Left lung (tissue), 10 donors: ENCODE measurements around the gene C16orf89. TPM values are rescaled to one million over a fixed set of nuclear protein-coding genes. Genes with fewer than 3 reads are reported as not detected.
A peak's percentile ranks its signal among the peaks of the same experiment; 100 is the strongest.

Experiments used
- ATAC-seq: fragments of 200-7000 bp; cut with Tn5 transposase; one replicate; pipeline ENCODE4 v1.9.1; 2020; ENCODE audit warnings: moderate library complexity
- DNase-seq, 4 donors: peaks; one replicate each; pipeline ENCODE4 v3.0.0-alpha.2; 2013 to 2020
- H3K27ac ChIP-seq, 2 donors: fragments of 200-600 bp; sonication (generic) in 1 of 2; one replicate each; pipeline versions ENCODE4 v1.5.0 to v1.8.0; 2020 to 2021
- H3K27me3 ChIP-seq, 2 donors: fragments of 200-600 bp; sonication (generic) in 1 of 2; one replicate each; pipeline versions ENCODE4 v1.5.0 to v1.8.0; 2020 to 2021
- H3K36me3 ChIP-seq, 2 donors: fragments of 200-600 bp; sonication (generic) in 1 of 2; one replicate each; pipeline versions ENCODE4 v1.5.0 to v1.8.0; 2020 to 2021
- H3K4me1 ChIP-seq, 2 donors: fragments of 200-600 bp; one replicate each; pipeline ENCODE4 v1.8.0; 2021
- H3K4me3 ChIP-seq, 2 donors: fragments of 200-600 bp; sonication (generic) in 1 of 2; one replicate each; pipeline versions ENCODE4 v1.5.0 to v1.8.0; 2020 to 2021; ENCODE audit warnings: mild to moderate bottlenecking in 1 of 2
- H3K9me3 ChIP-seq, 2 donors: fragments of 200-600 bp; sonication (generic) in 1 of 2; one replicate each; pipeline versions ENCODE4 v1.5.0 to v1.8.0; 2020 to 2021
- intact Hi-C, 2 donors: fragments of 100-400 bp; cut with DNase I; formaldehyde crosslinking; loops; one replicate each; pipeline versions ENCODE4 v1.11.2 to v1.14.2; 2022
- polyA plus RNA-seq, 6 donors: library from polyadenylated mRNA; unstranded; fragments of 120-200 nt; gene quantifications; one replicate each; pipeline ENCODE4 v1.2.1, GENCODE V29; 2013; ENCODE audit not compliant: insufficient read length in 6 of 6
- total RNA-seq, 2 donors: library from RNA; stranded (reverse); fragmentation: NEBNext Ultra II Directional; extraction: Animal tissue kit (Norgen Biotek cat#: 25700); gene quantifications; one replicate each; pipeline ENCODE4 v1.2.1, GENCODE V29; 2021
- TF ChIP-seq, protein P1 (sequence below), 2 donors: fragments of 200-600 bp; sonication (generic) in 1 of 2; IDR thresholded peaks; one replicate each; pipeline versions ENCODE4 v1.5.0 to v1.8.0; 2021; ENCODE audit warnings: antibody characterized with exemption in 2 of 2
- donor health status: DM: no; HTN: yes; CAD: no.
- donor health status: DM: no; HTN: no; CAD: no.

C16orf89 gene
- total and polyA plus RNA-seq, 8 donors: 67.0 to 209 (median 139) TPM

DNA sequence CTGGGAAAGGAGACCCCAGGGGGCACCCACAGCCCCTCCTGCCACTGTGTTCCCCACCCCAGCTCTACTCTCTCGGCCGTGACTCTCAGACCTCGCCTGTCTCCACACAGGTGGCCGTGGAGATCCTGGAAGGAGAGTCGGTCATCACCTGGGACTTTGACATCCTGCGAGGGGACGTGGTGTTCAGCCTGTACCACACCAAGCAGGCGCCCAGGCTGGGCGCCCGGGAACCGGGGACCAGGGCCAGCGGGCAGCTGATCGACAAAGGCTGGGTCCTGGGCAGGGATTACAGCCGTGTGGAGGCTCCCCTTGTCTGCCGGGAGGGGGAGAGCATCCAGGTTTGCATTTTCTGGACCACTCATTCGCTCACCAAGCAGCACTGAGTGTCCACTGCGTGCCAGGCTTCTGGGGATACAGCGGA is 57.4 kb downstream of the C16orf89 start:
- Histone ChIP-seq H3K27me3 (peaks cover 0 to 33% of the 10 kb centered on the region in 2 donors), H3K4me3 (no peak overlapping the region), H3K4me1 (no peaks in the 10 kb centered on the region), H3K36me3 (no peaks in the 10 kb centered on the region), H3K9me3 (no peaks in the 10 kb centered on the region), H3K27ac (no peak overlapping the region)
- intact Hi-C loops: no loop called here
- TF ChIP-seq, protein P1, sequence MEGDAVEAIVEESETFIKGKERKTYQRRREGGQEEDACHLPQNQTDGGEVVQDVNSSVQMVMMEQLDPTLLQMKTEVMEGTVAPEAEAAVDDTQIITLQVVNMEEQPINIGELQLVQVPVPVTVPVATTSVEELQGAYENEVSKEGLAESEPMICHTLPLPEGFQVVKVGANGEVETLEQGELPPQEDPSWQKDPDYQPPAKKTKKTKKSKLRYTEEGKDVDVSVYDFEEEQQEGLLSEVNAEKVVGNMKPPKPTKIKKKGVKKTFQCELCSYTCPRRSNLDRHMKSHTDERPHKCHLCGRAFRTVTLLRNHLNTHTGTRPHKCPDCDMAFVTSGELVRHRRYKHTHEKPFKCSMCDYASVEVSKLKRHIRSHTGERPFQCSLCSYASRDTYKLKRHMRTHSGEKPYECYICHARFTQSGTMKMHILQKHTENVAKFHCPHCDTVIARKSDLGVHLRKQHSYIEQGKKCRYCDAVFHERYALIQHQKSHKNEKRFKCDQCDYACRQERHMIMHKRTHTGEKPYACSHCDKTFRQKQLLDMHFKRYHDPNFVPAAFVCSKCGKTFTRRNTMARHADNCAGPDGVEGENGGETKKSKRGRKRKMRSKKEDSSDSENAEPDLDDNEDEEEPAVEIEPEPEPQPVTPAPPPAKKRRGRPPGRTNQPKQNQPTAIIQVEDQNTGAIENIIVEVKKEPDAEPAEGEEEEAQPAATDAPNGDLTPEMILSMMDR (IDR thresholded peaks at IDR 0.05): no peak
- ATAC-seq (no peak), DNase-seq (peak in 1 of 4 donors; percentile 72)

DNA sequence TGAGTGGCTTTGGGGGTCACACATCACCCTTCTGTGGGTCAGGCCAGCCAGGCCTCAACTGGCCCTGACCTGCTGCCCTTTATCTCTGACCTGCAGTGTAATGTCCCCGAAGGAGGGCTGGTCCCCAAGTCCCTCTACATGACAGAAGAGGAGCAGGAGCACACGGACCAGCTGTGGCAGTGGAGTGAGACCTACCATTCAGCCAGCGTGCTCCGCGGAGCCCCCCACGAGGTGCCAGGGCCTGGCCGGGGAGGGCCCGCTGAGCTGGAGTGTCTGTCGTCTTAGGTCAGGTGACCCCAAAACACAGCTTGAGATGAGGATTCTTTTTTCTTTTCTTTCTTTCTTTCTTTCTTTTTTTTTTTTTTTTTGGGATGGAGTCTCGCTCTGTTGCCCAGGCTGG is 58.5 kb downstream of the C16orf89 start:
- DNase-seq (peak in 1 of 4 donors; percentile 39), ATAC-seq (no peak)
- Histone ChIP-seq H3K4me1 (no peaks in the 10 kb centered on the region), H3K27ac (no peak overlapping the region), H3K9me3 (no peaks in the 10 kb centered on the region), H3K27me3 (peaks cover 0 to 29% of the 10 kb centered on the region in 2 donors), H3K4me3 (no peak overlapping the region), H3K36me3 (no peaks in the 10 kb centered on the region)
- intact Hi-C loops: no loop called here
- TF ChIP-seq, protein P1 (IDR thresholded peaks at IDR 0.05): no peak

DNA sequence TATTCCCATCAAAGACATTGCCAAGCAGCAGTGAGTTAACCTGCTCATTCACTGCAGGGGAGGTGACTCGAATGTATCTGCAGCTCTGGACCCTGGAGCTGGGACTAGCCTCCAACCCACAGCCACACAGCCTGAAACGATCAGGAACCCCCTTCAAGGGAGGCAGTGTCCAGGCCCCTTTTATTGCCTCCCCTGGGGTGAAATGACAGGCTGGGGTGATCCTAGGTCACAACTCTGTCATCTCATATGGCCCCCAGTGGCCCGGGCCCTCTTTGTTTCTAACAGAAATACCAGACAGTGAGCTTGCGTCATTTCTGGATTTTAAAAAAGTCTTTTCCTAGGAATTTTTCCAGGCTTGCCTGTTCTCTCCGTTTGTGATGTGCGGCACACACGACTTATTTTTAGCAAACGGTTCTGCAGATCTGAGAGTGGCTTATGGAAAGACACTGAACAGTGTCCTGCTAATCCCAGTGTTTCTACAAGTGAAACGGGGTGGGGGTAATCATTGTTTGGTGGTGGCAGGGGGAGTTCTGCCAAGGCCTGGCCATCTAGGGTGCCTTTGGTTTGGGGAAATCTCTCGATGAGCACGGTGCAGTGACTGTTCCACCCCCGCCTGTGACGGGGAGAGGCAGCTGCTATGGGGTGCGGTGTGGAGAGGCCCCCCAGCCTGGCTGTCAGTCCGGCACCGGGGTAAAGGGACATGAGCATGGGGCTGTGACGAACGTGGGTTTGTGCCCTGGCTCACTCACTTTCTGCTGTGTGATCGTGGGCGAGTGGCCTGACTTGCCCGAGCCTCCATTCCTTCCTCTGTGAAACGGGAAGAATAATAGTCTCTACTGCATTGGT is 59.2 kb downstream of the C16orf89 start:
- H3K36me3 ChIP-seq: no peaks in the 10 kb centered on the region
- H3K9me3 ChIP-seq: no peaks in the 10 kb centered on the region
- H3K27me3 ChIP-seq: peaks cover 0 to 22% of the 10 kb centered on the region in 2 donors
- intact Hi-C loops: no loop called here
- H3K4me1 ChIP-seq: no peaks in the 10 kb centered on the region
- ATAC-seq (no peak), DNase-seq (peak in 1 of 4 donors; percentile 55)
- TF ChIP-seq, protein P1 (IDR thresholded peaks at IDR 0.05): no peak
- H3K27ac ChIP-seq: no peak overlapping the region
- H3K4me3 ChIP-seq: no peak overlapping the region

DNA sequence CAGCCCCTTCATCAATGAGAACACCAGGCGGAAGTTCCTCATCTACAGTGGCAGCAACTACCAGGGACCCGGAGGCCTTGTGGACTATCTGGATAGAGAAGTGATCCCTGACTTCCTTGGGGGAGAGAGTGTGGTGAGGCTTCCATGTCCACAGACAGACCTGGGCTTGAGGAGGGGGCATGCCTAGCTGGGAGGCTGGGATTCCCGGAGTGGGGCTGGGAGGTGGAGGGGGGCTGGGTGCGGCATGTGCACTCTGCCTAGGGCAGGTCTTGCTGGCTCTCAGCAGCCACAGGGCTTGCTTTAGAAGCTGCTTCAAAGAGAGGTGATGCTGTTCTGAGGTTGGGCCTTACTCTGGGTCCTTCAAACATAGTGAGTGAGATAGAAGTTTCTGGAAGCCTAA is 59.8 kb downstream of the C16orf89 start:
- Histone ChIP-seq H3K27me3 (peaks cover 0 to 17% of the 10 kb centered on the region in 2 donors), H3K36me3 (no peaks in the 10 kb centered on the region), H3K9me3 (no peaks in the 10 kb centered on the region), H3K27ac (no peak overlapping the region), H3K4me1 (no peaks in the 10 kb centered on the region), H3K4me3 (no peak overlapping the region)
- ATAC-seq: no peak
- peak in 1 of 4 donors; percentile 31 for DNase-seq
- TF ChIP-seq, protein P1 (IDR thresholded peaks at IDR 0.05): no peak
- intact Hi-C loops: no loop called here

DNA sequence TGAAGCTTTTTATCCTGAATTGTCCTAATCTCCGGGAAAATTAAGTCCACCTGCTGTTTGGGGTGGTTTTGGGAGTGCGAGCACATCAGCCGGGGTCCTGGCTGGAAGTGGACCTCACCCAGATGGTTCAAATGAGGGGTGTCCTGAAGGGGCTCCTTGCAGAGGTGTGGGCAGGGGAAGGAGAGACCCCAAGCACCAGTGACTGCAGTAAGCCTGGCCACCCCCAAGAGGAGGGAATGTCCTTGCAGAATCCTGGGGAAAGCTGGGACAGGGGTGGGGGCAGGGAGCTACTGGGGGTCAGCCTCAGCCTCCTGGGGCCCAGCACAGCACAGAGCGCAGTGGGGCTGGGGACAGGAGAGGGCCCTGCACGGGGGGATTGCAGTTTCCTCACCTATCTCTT is 61.4 kb downstream of the C16orf89 start:
- Histone ChIP-seq H3K9me3 (no peaks in the 10 kb centered on the region), H3K36me3 (no peaks in the 10 kb centered on the region), H3K27ac (no peak overlapping the region), H3K27me3 (peaks cover 0 to 7% of the 10 kb centered on the region in 2 donors), H3K4me3 (no peak overlapping the region), H3K4me1 (no peaks in the 10 kb centered on the region)
- TF ChIP-seq, protein P1 (IDR thresholded peaks at IDR 0.05): no peak
- no peak for ATAC-seq
- DNase-seq: peak in 1 of 4 donors; percentile 18
- intact Hi-C loops: no loop called here
